Lower leg skin (tissue), 3 donors: ENCODE results near the gene SPHKAP.

ENCODE experiments used
- CTCF ChIP-seq, 3 donors: fragments of 450-650 bp; IDR thresholded peaks; one replicate each; pipeline ENCODE4 v1.5.1; 2016; ENCODE audit warnings: antibody characterized with exemption in 3 of 3, mild to moderate bottlenecking in 3 of 3, moderate library complexity in 2 of 3
- POLR2A ChIP-seq, 2 donors: fragments of 450-650 bp; IDR thresholded peaks; one replicate each; pipeline ENCODE4 v1.6.1; 2016 to 2017; ENCODE audit warnings: antibody characterized with exemption in 2 of 2, mild to moderate bottlenecking in 1 of 2, moderate library complexity in 1 of 2

DNA sequence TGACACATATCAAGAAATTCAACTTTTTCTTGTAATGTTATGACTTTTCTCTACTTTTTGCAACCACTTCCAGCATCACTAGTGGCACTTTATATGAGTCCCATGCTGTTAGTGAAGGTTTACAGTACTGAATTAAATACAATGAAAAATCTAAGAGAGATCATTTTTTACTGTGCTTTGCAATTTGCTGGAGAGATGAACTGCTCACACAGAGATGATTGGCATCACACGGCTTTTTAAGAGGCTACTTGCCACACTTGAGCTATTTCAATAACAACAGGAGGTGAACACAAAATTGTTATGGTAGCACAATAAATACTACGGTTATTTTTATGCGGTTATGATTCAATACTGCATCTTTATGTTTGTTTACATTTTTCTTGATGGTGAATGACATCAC lies 221.2 kb downstream of the SPHKAP start:
- TF ChIP-seq CTCF (IDR thresholded peaks at IDR 0.05) (no peak), POLR2A (IDR thresholded peaks at IDR 0.05) (no peak)
